Panc1 (cell line): Measurements from ENCODE around the gene CEP83.

ENCODE experiments used
- POLR2AphosphoS5 ChIP-seq: IDR thresholded peaks from 2 replicates; pipeline ENCODE4 v1.6.1; 2012; ENCODE audit warnings: mild to moderate bottlenecking, low read depth, low read length, moderate library complexity
- SIN3A ChIP-seq: IDR thresholded peaks from 2 replicates; pipeline ENCODE4 v1.6.1; 2012; ENCODE audit warnings: low read depth, mild to moderate bottlenecking, low read length, moderate library complexity, borderline replicate concordance; ENCODE audit not compliant: insufficient read depth
- TCF7L2 ChIP-seq: IDR thresholded peaks from 2 replicates; pipeline ENCODE4 v1.6.1; 2011; ENCODE audit warnings: mild to moderate bottlenecking, low read depth, low read length, inconsistent platforms
- TF ChIP-seq, protein P1 (sequence below): fragments of 450-650 bp; IDR thresholded peaks from 2 replicates; pipeline ENCODE4 v1.5.1; 2017; ENCODE audit warnings: mild to moderate bottlenecking

DNA sequence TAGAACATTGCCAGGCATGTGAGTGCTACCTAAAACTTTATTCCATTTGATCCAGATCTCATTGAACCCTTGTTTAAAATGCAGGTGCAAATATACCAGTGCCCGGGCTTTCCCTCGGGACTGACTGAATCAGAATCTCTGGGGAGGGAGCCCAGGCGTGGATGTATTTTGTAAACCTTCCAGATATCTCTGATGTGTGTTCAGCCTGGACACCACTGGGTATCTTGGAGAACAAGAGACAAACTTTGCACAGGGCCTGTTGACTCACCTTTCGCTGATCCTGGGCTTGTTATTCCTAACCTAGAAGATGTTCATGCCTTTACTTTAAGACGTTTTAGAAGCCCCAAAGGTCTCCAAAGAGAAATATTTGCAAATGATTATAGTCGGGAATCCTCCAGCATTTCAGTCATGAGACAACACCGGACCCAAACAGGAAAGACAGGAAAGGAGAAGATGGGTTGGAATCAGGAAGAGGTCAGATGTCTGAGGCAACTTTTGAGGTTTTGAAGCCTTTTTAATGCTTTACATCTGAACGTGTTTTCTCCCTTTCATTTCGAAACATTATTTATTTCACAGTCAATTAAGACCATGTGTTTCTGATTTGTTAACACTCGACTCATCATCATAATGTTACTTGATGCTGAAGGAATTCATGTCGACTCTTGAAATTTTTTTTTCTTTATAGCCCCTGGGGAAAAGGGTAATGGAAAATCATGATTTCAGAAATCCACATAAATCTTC, 192.7 kb downstream of the CEP83 start:
- TF ChIP-seq, protein P1, sequence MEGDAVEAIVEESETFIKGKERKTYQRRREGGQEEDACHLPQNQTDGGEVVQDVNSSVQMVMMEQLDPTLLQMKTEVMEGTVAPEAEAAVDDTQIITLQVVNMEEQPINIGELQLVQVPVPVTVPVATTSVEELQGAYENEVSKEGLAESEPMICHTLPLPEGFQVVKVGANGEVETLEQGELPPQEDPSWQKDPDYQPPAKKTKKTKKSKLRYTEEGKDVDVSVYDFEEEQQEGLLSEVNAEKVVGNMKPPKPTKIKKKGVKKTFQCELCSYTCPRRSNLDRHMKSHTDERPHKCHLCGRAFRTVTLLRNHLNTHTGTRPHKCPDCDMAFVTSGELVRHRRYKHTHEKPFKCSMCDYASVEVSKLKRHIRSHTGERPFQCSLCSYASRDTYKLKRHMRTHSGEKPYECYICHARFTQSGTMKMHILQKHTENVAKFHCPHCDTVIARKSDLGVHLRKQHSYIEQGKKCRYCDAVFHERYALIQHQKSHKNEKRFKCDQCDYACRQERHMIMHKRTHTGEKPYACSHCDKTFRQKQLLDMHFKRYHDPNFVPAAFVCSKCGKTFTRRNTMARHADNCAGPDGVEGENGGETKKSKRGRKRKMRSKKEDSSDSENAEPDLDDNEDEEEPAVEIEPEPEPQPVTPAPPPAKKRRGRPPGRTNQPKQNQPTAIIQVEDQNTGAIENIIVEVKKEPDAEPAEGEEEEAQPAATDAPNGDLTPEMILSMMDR: no peak
- TF ChIP-seq POLR2AphosphoS5 (no peak), TCF7L2 (no peak), SIN3A (no peak)
